OCI-LY3 (cell line): ENCODE results near the gene GSE1.

ENCODE experiments used
- H2AFZ ChIP-seq: fragments of 200-600, 300-600 bp; shearing (Covaris generic); 2 replicates; pipeline ENCODE4 v1.6.0; 2014; ENCODE audit warnings: antibody characterized with exemption, low read depth, low read length
- H3K27ac ChIP-seq: fragments of 200-600, 300-600 bp; sonication (generic); 2 replicates; pipeline ENCODE4 v1.5.1; 2014; ENCODE audit warnings: mild to moderate bottlenecking, low read length, moderate library complexity, mixed read lengths
- H3K27me3 ChIP-seq: fragments of 200-600, 300-600 bp; sonication (generic); 2 replicates; pipeline ENCODE4 v1.6.1; 2014; ENCODE audit warnings: low read depth, low read length, mixed read lengths
- H3K36me3 ChIP-seq: fragments of 200-600, 300-600 bp; sonication (generic); replicated peaks from 2 replicates; pipeline ENCODE3; 2014; ENCODE audit warnings: low read depth, low read length, mixed read lengths
- H3K4me1 ChIP-seq: fragments of 300-600, 200-600 bp; sonication (generic); 2 replicates; pipeline ENCODE4 v1.6.1; 2014; ENCODE audit warnings: low read length, mixed read lengths
- H3K4me2 ChIP-seq: fragments of 200-600, 300-600 bp; sonication (generic); 2 replicates; pipeline ENCODE4 v1.6.1; 2014; ENCODE audit warnings: low read length, mixed read lengths
- H3K4me3 ChIP-seq: fragments of 300-600, 200-600 bp; sonication (generic); 2 replicates; pipeline ENCODE4 v1.5.1; 2014; ENCODE audit warnings: antibody characterized with exemption, mild to moderate bottlenecking, low read length, moderate library complexity
- H3K79me2 ChIP-seq: fragments of 300-600, 200-600 bp; shearing (Covaris generic); 2 replicates; pipeline ENCODE4 v1.6.1; 2014; ENCODE audit warnings: mild to moderate bottlenecking, low read length, mixed read lengths
- H3K9ac ChIP-seq: fragments of 300-600, 200-600 bp; shearing (Covaris generic); 2 replicates; pipeline ENCODE4 v1.6.0; 2014; ENCODE audit warnings: mild to moderate bottlenecking, low read length, moderate library complexity
- H3K9me3 ChIP-seq: fragments of 200-600, 300-600 bp; shearing (Covaris generic); 2 replicates; pipeline ENCODE4 v1.6.1; 2014; ENCODE audit warnings: low read length, mixed read lengths; ENCODE audit not compliant: insufficient read depth
- H4K20me1 ChIP-seq: fragments of 200-600, 300-600 bp; sonication (generic); 2 replicates; pipeline ENCODE4 v1.6.1; 2016; ENCODE audit warnings: low read length, mixed read lengths; ENCODE audit not compliant: insufficient read depth
- EZH2phosphoT487 ChIP-seq: fragments of 200-600 bp; shearing (Covaris generic); IDR thresholded peaks from 2 replicates; pipeline ENCODE4 v1.6.1; 2018; ENCODE audit warnings: antibody characterized with exemption, mixed run types, low read depth
- TF ChIP-seq, protein P1 (sequence below): fragments of 200-600, 300-600 bp; sonication (generic); IDR thresholded peaks from 2 replicates; pipeline ENCODE4 v1.5.1; 2014; ENCODE audit warnings: antibody characterized with exemption, low read length, low read depth

GSE1 gene

DNA sequence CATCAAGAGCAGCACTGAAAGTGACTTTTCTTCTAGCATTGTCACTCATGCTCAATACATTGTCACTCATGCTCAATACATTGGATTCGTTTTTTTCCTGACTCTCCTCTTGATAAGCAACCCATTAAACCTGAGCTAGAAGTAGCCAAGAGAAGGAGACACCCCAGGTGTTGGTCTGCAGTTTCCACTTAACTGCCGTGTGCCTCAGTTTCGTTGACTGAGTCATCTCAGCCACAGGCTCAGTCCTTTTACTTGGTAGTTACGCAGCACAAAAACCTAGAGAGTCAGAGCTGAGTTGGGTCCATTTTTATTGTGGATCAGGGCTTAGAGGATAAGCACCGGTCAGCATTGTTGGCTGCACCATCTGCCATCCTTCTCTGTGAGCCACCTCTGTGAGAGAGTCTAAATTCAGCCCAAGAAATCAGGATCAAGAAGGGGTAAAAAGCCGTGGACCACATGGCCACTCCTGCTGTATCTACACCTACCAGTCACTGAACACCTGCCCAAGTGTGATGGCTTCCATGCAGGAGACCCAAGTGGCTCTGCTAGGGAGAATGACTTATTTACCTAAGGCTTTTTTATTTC lies 64.4 kb downstream of the GSE1 start:
- Histone ChIP-seq H3K4me1 (peaks cover 7% of the 10 kb centered on the region; the same call in 1 of the 2 replicates), H4K20me1 (peaks cover 9% of the 10 kb centered on the region), H3K4me3 (no peak overlapping the region), H3K27ac (no peak overlapping the region), H3K4me2 (no peak overlapping the region), H2AFZ (no peak overlapping the region), H3K9me3 (no peaks in the 10 kb centered on the region), H3K9ac (no peak overlapping the region), H3K79me2 (no peaks in the 10 kb centered on the region), H3K36me3 (peaks cover 51% of the 10 kb centered on the region), H3K27me3 (no peaks in the 10 kb centered on the region)
- TF ChIP-seq EZH2phosphoT487, result no peak
- TF ChIP-seq, protein P1, sequence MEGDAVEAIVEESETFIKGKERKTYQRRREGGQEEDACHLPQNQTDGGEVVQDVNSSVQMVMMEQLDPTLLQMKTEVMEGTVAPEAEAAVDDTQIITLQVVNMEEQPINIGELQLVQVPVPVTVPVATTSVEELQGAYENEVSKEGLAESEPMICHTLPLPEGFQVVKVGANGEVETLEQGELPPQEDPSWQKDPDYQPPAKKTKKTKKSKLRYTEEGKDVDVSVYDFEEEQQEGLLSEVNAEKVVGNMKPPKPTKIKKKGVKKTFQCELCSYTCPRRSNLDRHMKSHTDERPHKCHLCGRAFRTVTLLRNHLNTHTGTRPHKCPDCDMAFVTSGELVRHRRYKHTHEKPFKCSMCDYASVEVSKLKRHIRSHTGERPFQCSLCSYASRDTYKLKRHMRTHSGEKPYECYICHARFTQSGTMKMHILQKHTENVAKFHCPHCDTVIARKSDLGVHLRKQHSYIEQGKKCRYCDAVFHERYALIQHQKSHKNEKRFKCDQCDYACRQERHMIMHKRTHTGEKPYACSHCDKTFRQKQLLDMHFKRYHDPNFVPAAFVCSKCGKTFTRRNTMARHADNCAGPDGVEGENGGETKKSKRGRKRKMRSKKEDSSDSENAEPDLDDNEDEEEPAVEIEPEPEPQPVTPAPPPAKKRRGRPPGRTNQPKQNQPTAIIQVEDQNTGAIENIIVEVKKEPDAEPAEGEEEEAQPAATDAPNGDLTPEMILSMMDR, result no peak

DNA sequence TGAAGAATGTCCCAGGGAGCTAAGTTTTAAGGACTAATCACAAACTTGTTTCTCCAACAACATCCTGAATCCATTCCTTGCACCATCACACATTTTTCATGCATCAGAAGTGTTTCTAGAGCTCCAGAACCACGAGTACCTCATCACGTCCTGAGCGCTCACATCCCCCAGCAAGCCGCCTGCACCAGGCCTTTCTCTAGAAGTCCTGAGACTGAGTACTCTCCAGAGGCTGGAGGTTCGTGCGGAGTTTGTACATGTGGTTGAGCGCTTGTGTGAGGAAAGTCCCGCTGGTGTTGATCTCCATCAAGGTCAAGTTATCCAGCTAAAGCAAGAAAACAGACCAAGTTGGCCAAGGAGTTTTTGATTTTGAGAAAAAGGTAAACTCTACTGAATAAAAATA lies 64.9 kb downstream of the GSE1 start:
- H3K9ac ChIP-seq, result no peak overlapping the region
- peaks cover 48% of the 10 kb centered on the region for H3K36me3 ChIP-seq

DNA sequence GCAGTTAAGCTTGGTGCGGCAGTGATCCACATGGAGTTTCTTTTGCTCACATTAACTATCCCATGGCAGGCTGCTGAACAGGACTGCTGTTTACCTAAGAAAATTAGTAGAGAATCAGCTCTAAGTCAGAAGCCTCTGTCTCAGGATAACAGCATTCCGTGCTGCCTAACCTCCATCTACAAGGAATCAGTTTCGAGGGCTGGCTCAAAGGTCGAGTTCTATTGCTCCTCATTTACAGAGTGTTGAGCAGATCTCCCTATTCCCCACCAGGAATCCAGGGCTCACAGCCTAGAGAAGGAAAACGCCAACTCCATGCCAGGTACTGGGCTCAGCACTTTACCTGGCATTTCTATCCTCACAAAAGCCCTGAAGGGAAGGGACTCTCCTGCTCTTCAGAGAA lies 65.7 kb downstream of the GSE1 start:
- no peak for TF ChIP-seq EZH2phosphoT487
- TF ChIP-seq, protein P1, result no peak
- Histone ChIP-seq H3K4me2 (no peak overlapping the region), H4K20me1 (peaks cover 22% of the 10 kb centered on the region), H3K79me2 (peaks cover 8% of the 10 kb centered on the region; the same call in 1 of the 2 replicates), H3K9ac (no peak overlapping the region), H3K27me3 (no peaks in the 10 kb centered on the region), H3K27ac (no peak overlapping the region), H3K36me3 (peaks cover 47% of the 10 kb centered on the region), H3K9me3 (no peaks in the 10 kb centered on the region), H2AFZ (no peak overlapping the region), H3K4me1 (peaks cover 7% of the 10 kb centered on the region; the same call in 1 of the 2 replicates), H3K4me3 (no peak overlapping the region)

More for the DNA sequence above, 64.9 kb downstream of the GSE1 start:
- H3K27ac ChIP-seq, result no peak overlapping the region
- H3K9me3 ChIP-seq, result no peaks in the 10 kb centered on the region
- H3K4me1 ChIP-seq, result peaks cover 7% of the 10 kb centered on the region; the same call in 1 of the 2 replicates
- TF ChIP-seq, protein P1, result no peak
- TF ChIP-seq EZH2phosphoT487, result no peak
- no peak overlapping the region for H3K4me3 ChIP-seq
- no peak overlapping the region for H3K4me2 ChIP-seq
- H2AFZ ChIP-seq, result no peak overlapping the region
- peaks cover 14% of the 10 kb centered on the region for H4K20me1 ChIP-seq
- no peaks in the 10 kb centered on the region for H3K27me3 ChIP-seq
- 0 out of 2 replicates have a peak, but pooled peaks cover under 1% of the 10 kb centered on the region for H3K79me2 ChIP-seq

DNA sequence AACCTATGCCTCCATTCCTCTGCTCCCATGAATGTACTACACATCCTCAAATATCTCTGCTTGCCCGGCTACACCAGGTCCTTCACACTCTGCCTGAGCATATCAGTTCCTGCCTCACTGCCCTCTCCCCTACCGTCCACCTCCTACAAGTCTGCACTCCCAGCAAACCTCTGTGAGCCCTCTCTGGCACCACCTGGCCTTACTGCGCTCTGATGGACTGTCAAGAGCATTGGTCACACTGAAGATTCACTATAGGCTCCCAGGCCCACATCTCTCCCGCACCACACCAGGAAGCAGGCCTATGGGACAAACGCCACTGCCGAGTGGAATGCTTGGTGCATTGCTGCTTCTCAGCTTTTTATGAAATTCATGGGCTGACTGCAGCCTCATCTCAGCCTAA lies 66.7 kb downstream of the GSE1 start:
- H3K4me1 ChIP-seq, result peaks cover 7% of the 10 kb centered on the region; the same call in 1 of the 2 replicates
- TF ChIP-seq, protein P1, result no peak
- TF ChIP-seq EZH2phosphoT487, result no peak
- H4K20me1 ChIP-seq, result peaks cover 29% of the 10 kb centered on the region
- no peak overlapping the region for H2AFZ ChIP-seq
- no peaks in the 10 kb centered on the region for H3K9me3 ChIP-seq
- H3K4me3 ChIP-seq, result no peak overlapping the region
- H3K36me3 ChIP-seq, result peaks cover 44% of the 10 kb centered on the region
- H3K4me2 ChIP-seq, result no peak overlapping the region
- H3K27ac ChIP-seq, result no peak overlapping the region
- H3K79me2 ChIP-seq, result peaks cover 8% of the 10 kb centered on the region; the same call in 1 of the 2 replicates
- H3K9ac ChIP-seq, result no peak overlapping the region
- no peaks in the 10 kb centered on the region for H3K27me3 ChIP-seq
